HG02885 (cell line): ENCODE data around the gene LGALS7B.
"Not testable (repeated sequence)": the region's sequence is repeated elsewhere in the genome, so short reads cannot be mapped to it uniquely, and the experiment has no call there.

Experiments
- ATAC-seq: cut with Tn5 transposase; IDR thresholded peaks from one replicate; pipeline ENCODE4 v1.9.1; 2021; ENCODE audit warnings: mild to moderate bottlenecking; ENCODE audit not compliant: unreplicated experiment, poor library complexity

LGALS7B gene

GRCh38 chr19:38788478-38789243, at the start of gene LGALS7B:
TSS of gene LGALS7B (plus strand) at chr19:38789200. CDS start at chr19:38789227, 27 bp downstream.
- ATAC-seq: no peak

GRCh38 chr19:38739440-38740256, 49.4 kb upstream of the LGALS7B start:
- ATAC-seq: no peak

- ATAC-seq: no peak
Observed at GRCh38 chr19:38740257-38740592, 48.8 kb upstream of the LGALS7B start.

- ATAC-seq: no peak
Observed at GRCh38 chr19:38740932-38741331, 48.1 kb upstream of the LGALS7B start.

- ATAC-seq: no peak
Observed at GRCh38 chr19:38741670-38742069, 47.3 kb upstream of the LGALS7B start.

- ATAC-seq: no peak
Observed at GRCh38 chr19:38742296-38742695, 46.7 kb upstream of the LGALS7B start.

- no peak for ATAC-seq
Observed at GRCh38 chr19:38742906-38743305, 46.1 kb upstream of the LGALS7B start.

- no peak for ATAC-seq
Observed at GRCh38 chr19:38743394-38744297, 45.4 kb upstream of the LGALS7B start.

- no peak for ATAC-seq
Observed at GRCh38 chr19:38744298-38744681, 44.7 kb upstream of the LGALS7B start, which contains the start of gene CAPN12. TSS of gene CAPN12 (minus strand) at chr19:38744474. CDS start at chr19:38744165, 309 bp downstream.

- ATAC-seq: no peak
Observed at GRCh38 chr19:38744874-38745273, 44.1 kb upstream of the LGALS7B start.

- ATAC-seq: no peak
Observed at GRCh38 chr19:38745316-38745715, 43.7 kb upstream of the LGALS7B start.

GRCh38 chr19:38753783-38754182, 35.2 kb upstream of the LGALS7B start:
- ATAC-seq: not testable (repeated sequence)

- not testable (repeated sequence) for ATAC-seq
Observed at GRCh38 chr19:38754196-38754595, 34.8 kb upstream of the LGALS7B start.

- no peak for ATAC-seq
Observed at GRCh38 chr19:38759590-38760003, 29.4 kb upstream of the LGALS7B start.

GRCh38 chr19:38760805-38761517, 28.0 kb upstream of the LGALS7B start:
- ATAC-seq: not testable (repeated sequence)

- ATAC-seq: not testable (repeated sequence)
Observed at GRCh38 chr19:38761884-38762389, 27.1 kb upstream of the LGALS7B start.

- ATAC-seq: no peak
Observed at GRCh38 chr19:38763795-38764220, 25.2 kb upstream of the LGALS7B start.

- ATAC-seq: no peak
Observed at GRCh38 chr19:38765214-38765613, 23.8 kb upstream of the LGALS7B start.

- ATAC-seq: no peak
Observed at GRCh38 chr19:38766276-38767047, 22.5 kb upstream of the LGALS7B start.
